ENCODE data around the gene SARDH.

Gene SARDH

GRCh38 chr9:133689151-133689763 lies 48.9 kb downstream of the SARDH start:
- TF ChIP-seq EZH2phosphoT487 (IDR thresholded peaks at IDR 0.05; ENCODE audit: borderline replicate concordance) = no peak
- TF ChIP-seq CTCF (conservative IDR thresholded peaks at IDR 0.05; ENCODE audit: low read length) = no peak
- H3K36me3 ChIP-seq (ENCODE audit: insufficient read depth, low read length) = no peaks in the 10 kb centered on the region; the same call in 1 of the 2 replicates
- no peak overlapping the region for H3K4me3 ChIP-seq (ENCODE audit: low read length, poor library complexity, severe bottlenecking)
- H4K20me1 ChIP-seq (ENCODE audit: insufficient read depth, low read length, poor library complexity, severe bottlenecking) = no peaks in the 10 kb centered on the region
- no peak overlapping the region for H3K4me2 ChIP-seq (ENCODE audit: low read depth, low read length, poor library complexity, severe bottlenecking)
- H3F3A ChIP-seq (ENCODE audit: low read depth) = no peaks in the 10 kb centered on the region
- H3K79me2 ChIP-seq (ENCODE audit: insufficient read depth, low read length) = no peaks in the 10 kb centered on the region
- H3K9me3 ChIP-seq (ENCODE audit: insufficient read depth, low read depth, low read length) = no peaks in the 10 kb centered on the region
- H3K9me2 ChIP-seq (replicated peaks; ENCODE audit: low read depth, low read length) = no peaks in the 10 kb centered on the region
- no peaks in the 10 kb centered on the region for H3K27me3 ChIP-seq (ENCODE audit: insufficient read depth, low read length, poor library complexity, severe bottlenecking)
- no peak overlapping the region for H3K9ac ChIP-seq (ENCODE audit: low read depth, low read length, poor library complexity, severe bottlenecking)
- no peak overlapping the region for H2AFZ ChIP-seq (ENCODE audit: low read length)
- no peaks in the 10 kb centered on the region for H3K4me1 ChIP-seq (ENCODE audit: insufficient read depth, low read length, poor library complexity, severe bottlenecking)

GRCh38 chr9:133687856-133688761 lies 50.0 kb downstream of the SARDH start:
- H3K4me3 ChIP-seq (ENCODE audit: low read length, poor library complexity, severe bottlenecking) = no peak overlapping the region
- TF ChIP-seq EZH2phosphoT487 (IDR thresholded peaks at IDR 0.05; ENCODE audit: borderline replicate concordance) (no peak), CTCF (conservative IDR thresholded peaks at IDR 0.05; ENCODE audit: low read length) (no peak)
- no peaks in the 10 kb centered on the region for H3K36me3 ChIP-seq (ENCODE audit: insufficient read depth, low read length)
- no peak overlapping the region for H3K9ac ChIP-seq (ENCODE audit: low read depth, low read length, poor library complexity, severe bottlenecking)
- no peaks in the 10 kb centered on the region for H3K9me3 ChIP-seq (ENCODE audit: insufficient read depth, low read depth, low read length)
- peaks cover 6% of the 10 kb centered on the region for H3K4me1 ChIP-seq (ENCODE audit: insufficient read depth, low read length, poor library complexity, severe bottlenecking)
- H3K9me2 ChIP-seq (replicated peaks; ENCODE audit: low read depth, low read length) = no peaks in the 10 kb centered on the region
- no peaks in the 10 kb centered on the region for H3K27me3 ChIP-seq (ENCODE audit: insufficient read depth, low read length, poor library complexity, severe bottlenecking)
- H4K20me1 ChIP-seq (ENCODE audit: insufficient read depth, low read length, poor library complexity, severe bottlenecking) = no peaks in the 10 kb centered on the region
- no peak overlapping the region for H2AFZ ChIP-seq (ENCODE audit: low read length)
- no peaks in the 10 kb centered on the region for H3F3A ChIP-seq (ENCODE audit: low read depth)
- H3K79me2 ChIP-seq (ENCODE audit: insufficient read depth, low read length) = no peaks in the 10 kb centered on the region
- no peak overlapping the region for H3K4me2 ChIP-seq (ENCODE audit: low read depth, low read length, poor library complexity, severe bottlenecking)

- Histone ChIP-seq H2AFZ (ENCODE audit: low read length) (no peak overlapping the region), H3K79me2 (ENCODE audit: insufficient read depth, low read length) (no peaks in the 10 kb centered on the region), H3F3A (ENCODE audit: low read depth) (no peaks in the 10 kb centered on the region), H3K9me2 (replicated peaks; ENCODE audit: low read depth, low read length) (no peaks in the 10 kb centered on the region), H3K4me3 (ENCODE audit: low read length, poor library complexity, severe bottlenecking) (no peak overlapping the region), H3K9me3 (ENCODE audit: insufficient read depth, low read depth, low read length) (no peaks in the 10 kb centered on the region), H3K36me3 (ENCODE audit: insufficient read depth, low read length) (no peaks in the 10 kb centered on the region), H3K27me3 (ENCODE audit: insufficient read depth, low read length, poor library complexity, severe bottlenecking) (no peaks in the 10 kb centered on the region), H4K20me1 (ENCODE audit: insufficient read depth, low read length, poor library complexity, severe bottlenecking) (no peaks in the 10 kb centered on the region), H3K4me2 (ENCODE audit: low read depth, low read length, poor library complexity, severe bottlenecking) (no peak overlapping the region), H3K4me1 (ENCODE audit: insufficient read depth, low read length, poor library complexity, severe bottlenecking) (peaks cover 9% of the 10 kb centered on the region), H3K9ac (ENCODE audit: low read depth, low read length, poor library complexity, severe bottlenecking) (no peak overlapping the region)
- no peak for TF ChIP-seq CTCF (conservative IDR thresholded peaks at IDR 0.05; ENCODE audit: low read length)
- TF ChIP-seq EZH2phosphoT487 (IDR thresholded peaks at IDR 0.05; ENCODE audit: borderline replicate concordance) = no peak
These were observed 51.2 kb downstream of the SARDH start for GRCh38 chr9:133686642-133687575.
